SK-N-SH (cell line): ENCODE results near the gene KIF16B.

Source experiments
- CTCF ChIP-seq: fragments of 200-600 bp; sonication (generic); IDR thresholded peaks from 2 replicates; pipeline ENCODE4 v1.6.1; 2017; ENCODE audit warnings: antibody characterized with exemption, mild to moderate bottlenecking, moderate library complexity
- MXI1 ChIP-seq: IDR thresholded peaks from 2 replicates; pipeline ENCODE4 v1.6.1; 2012; ENCODE audit warnings: mild to moderate bottlenecking, low read depth, low read length, improper control_type of control experiment
- POLR2AphosphoS5 ChIP-seq: IDR thresholded peaks from 2 replicates; pipeline ENCODE4 v1.6.1; 2012; ENCODE audit warnings: low read depth, low read length

- TF ChIP-seq MXI1 (no peak), CTCF (no peak), POLR2AphosphoS5 (no peak)
These were observed 131.6 kb downstream of the KIF16B start for GRCh38 chr20:16441546-16442164.
